G401 (cell line): Measurements from ENCODE around the gene RASSF4. TPM values are rescaled to one million over a fixed set of nuclear protein-coding genes. Genes with fewer than 3 reads are reported as not detected.

ENCODE experiments used
- DNase-seq: peaks from one replicate; pipeline ENCODE4 v3.0.0-alpha.2; 2015; ENCODE audit warnings: low spot score
- in situ Hi-C: cut with HindIII; loops from 2 replicates; pipeline ENCODE4 v1.10.0; 2016; ENCODE audit warnings: low sequenced_read_pairs, mixed read lengths
- total RNA-seq: library from RNA; depleted of rRNA; stranded (reverse); fragments of >200 nt; shearing (Covaris generic); gene quantifications from 2 replicates; pipeline ENCODE4 v1.2.3, GENCODE V29; 2014

The RASSF4 gene
- total RNA-seq, 1 experiment from 2014 or later = 0.98 TPM

- DNase-seq = no peak
- in situ Hi-C loops = no loop called here
Measured at GRCh38 chr10:44958898-44959246, 730 bp upstream of the RASSF4 start.

DNA sequence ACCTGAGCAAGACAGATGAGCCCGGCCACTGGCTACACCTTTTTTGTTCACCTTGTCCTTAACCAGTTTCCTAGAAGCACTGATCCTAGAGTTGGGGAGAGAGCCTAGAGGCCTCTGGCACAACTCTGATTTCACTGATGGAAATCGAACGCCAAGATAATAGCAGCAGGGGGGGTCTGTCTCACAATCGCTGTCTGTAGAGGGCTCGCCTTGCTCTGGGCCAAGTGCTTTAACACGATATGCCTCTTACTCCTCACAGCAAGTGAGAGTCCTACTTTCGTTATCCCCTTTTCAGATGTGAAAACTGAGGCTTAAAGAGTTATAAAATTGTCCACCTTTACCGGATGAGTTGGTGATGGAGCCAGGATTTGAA, 472 bp downstream of the RASSF4 start:
- in situ Hi-C loops = no loop called here
- no peak for DNase-seq

DNA sequence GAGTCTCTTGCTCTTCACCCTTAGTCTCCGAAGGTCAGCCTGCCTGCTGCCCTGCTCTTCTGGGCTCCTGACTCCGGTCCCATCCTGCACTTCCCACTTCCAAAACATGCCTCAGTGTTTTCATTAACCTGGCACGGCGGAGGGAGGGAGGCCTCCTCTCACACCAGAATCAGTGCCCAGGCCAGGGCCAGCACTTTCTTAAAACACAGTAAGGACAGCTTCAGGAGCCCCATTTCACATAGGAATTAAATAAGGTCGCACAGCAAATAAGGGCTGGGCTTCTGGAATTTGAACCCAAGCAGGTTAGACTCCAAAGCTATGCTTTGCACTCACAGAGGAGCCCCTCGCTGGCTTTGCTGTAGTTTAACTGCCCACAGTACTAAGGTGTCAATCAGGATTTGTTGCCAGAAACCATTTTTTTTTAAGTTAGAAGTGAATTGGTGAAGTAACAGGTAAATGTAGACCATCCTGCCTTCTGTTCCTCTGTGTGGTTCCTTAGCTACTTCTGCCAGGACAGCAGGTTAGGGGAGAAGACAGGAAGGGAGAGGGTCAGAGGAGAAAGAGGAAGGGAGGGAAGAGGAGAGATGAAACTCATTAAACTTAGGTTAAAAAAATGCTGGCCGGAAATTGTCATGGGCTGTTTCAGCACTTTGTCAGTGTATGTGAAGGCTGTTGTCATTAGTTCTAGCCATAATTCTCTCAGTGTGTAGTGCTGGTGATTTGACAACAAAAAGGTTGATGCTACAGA, 1.1 kb downstream of the RASSF4 start:
- in situ Hi-C loops = no loop called here
- DNase-seq = no peak

GRCh38 chr10:44961230-44961571, 1.6 kb downstream of the RASSF4 start:
- in situ Hi-C loops = no loop called here
- DNase-seq = no peak

GRCh38 chr10:44961931-44962750, 2.5 kb downstream of the RASSF4 start:
- in situ Hi-C loops = no loop called here
- no peak for DNase-seq

DNA sequence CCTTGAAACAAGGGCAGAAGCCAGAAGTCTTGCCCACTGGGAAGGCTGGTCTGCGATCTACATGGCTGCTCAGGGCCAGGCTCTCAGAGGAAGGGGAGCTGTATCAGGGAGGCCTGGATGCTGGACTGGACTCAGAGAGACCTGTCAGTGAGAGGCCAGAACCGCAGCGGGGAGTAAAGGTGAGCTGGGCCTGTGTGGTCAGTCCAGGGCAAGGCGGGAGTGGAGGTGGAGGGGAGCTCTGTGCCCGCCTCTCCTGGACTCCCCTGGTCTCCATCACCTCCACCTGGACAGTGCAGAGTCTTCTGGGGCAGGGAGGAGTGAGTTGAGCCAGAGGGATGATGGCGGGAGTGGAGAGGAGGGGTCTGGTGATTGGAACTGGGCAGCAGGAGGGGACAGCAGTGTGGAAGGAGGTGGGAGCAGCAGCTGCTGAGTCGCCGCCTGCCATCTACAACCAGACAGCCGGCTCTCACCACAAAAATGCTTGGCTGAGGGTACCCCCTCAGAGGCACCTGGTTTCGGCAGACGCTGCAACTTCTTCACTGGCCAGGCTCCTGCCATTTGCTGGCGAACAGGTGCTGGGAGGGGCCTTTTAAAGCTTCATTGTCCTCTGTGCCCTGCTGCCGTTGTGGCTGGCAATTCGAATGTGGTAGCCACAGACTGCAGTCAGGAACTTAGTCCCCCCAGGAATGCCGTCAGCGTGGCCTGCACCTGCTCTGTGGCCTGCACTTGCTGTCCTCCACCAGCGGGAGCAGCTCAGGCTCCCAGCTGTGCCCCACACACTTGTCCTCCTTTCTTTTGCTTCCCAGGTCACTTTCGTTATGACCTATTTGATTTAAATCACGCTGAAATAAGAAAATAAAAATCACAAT, 3.5 kb downstream of the RASSF4 start:
- in situ Hi-C loops = no loop called here
- DNase-seq = peak; percentile 61

GRCh38 chr10:44963772-44964633, 4.4 kb downstream of the RASSF4 start:
- in situ Hi-C loops = no loop called here
- peak; percentile 89 for DNase-seq

- in situ Hi-C loops = no loop called here
- DNase-seq = no peak
Measured at GRCh38 chr10:44965104-44965503, 5.5 kb downstream of the RASSF4 start.

DNA sequence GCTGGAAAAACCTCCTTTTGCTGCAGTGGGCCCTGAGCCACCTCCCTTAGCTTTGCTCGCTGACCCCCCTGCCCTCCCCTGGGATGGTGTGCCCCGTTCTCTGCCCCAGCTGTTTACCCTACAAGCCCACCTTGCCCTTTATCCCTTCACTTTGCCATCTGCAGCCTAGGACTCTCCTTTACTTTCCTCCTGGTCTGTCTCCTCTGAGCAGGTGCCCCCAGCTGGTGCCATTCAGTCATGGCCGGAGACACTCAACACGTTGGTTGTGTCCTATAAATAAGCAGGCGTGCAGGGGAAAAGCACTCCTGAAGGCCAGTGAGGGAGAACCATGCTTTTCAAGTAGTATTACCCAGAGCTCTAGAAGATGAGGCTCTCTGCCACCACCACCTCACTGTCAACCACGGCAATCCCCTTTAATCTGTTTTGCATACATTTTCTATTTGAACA, 6.1 kb downstream of the RASSF4 start:
- peak; percentile 69 for DNase-seq
- in situ Hi-C loops = no loop called here

DNA sequence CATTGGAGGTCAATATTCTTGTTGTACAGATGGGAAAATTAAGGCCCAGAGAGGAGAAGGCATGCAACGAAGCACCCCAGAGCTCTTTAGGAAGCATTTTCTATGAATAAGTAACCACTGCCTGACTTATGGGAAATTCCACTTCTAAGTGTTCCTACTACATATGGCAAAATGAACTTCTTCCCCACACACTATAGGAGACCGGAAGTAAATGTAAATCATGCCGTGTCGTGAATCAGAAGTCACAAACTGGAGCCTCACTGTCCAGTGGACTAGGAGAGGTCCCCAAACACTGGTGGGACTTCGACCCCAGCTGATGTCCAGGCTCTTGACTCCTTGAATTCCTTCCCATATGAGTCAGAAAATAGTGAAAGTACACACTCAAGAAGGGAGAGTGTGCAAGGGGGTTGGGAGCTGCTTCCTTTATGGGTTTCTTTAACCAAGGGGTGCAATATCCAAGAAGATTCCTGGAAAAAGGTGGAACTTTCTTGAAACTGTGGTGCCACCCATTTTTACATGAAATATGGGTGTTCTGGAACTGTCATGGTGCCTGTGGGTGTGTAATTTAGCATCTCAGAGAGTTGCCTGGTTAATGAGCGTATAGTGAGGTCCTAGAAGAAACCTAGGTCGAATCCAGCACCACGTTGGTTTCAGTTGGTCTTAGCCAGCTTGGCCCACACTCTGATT, 6.7 kb downstream of the RASSF4 start:
- in situ Hi-C loops = no loop called here

DNA sequence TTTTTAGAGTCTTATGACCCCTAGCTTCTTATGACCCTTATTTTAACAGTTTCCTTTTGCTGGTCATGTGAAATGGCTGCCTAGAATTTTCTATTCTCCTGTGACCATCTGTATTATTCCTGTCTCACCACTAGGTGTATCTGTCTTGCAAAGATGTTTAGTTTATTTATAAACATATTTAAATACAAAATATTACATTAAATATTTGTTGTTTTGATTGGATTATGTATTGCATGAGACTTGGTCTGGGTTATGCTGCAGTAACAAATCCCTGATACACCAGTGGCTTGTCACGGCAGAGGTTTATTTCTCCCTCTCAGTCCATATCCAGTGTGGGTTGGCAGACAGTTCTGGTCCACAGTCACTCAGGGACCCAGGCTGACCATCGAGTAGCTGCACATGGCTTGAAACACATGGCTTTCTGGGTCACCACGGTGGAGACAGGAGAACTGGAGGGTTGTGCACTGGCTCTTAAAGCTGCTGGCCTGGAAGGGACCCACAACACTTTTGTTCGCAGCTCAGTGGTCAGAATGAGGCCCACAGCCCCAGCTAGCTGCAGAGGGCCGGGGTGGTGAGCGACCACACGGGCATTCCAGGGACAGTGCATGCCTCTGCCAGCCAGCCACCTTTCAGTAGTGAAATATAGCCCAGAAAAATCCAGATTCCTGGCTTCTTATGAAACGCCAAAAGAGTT, 7.4 kb downstream of the RASSF4 start:
- DNase-seq = no peak
- in situ Hi-C loops = no loop called here

More for the DNA sequence above, 6.7 kb downstream of the RASSF4 start:
- DNase-seq = no peak

DNA sequence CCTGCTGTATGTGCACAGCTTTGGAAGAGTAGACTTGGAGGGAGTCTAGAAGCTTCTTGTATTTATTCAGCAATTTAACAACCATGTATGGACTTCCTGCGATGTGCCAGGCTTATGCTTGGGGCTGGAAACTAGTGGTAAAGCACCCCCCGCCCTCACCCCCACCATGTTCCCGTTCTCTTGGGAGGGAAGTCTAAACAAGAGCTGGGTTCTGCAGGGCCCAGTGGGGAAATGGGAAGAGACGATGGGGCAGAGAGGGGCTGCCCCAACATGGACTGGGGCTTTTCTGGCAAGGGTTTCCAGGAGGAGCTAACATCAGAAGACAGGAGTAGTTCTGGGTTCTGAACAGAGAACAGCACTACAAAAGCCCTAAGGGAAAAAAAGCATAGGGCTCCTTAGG, 8.0 kb downstream of the RASSF4 start:
- DNase-seq = no peak
- in situ Hi-C loops = no loop called here

GRCh38 chr10:44968091-44968490, 8.5 kb downstream of the RASSF4 start:
- in situ Hi-C loops = no loop called here
- no peak for DNase-seq

GRCh38 chr10:44968500-44969400, 9.1 kb downstream of the RASSF4 start:
- DNase-seq = no peak
- in situ Hi-C loops = no loop called here

DNA sequence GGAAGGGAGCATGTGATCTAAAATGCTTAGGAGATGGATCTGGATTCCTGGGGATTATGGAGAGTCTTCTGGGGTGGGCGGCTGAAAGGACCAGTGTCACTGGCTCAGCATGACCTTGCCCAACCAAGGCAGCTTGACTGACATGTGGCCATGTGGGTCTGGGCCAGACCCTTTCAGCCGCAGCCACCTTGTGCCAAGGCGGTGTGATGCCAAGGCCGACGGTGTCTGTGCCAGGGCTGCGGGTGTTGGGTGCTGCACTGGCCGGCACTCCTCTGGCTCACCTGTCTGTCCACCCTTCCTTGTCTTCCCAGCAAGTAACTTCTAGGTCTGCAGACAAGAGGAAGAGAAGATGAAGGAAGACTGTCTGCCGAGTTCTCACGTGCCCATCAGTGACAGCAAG, 10.3 kb downstream of the RASSF4 start:
- in situ Hi-C loops = no loop called here
- no peak for DNase-seq

- in situ Hi-C loops = no loop called here
- no peak for DNase-seq
Measured at GRCh38 chr10:44970812-44971395, 11.3 kb downstream of the RASSF4 start.

- no peak for DNase-seq
- in situ Hi-C loops = no loop called here
Measured at GRCh38 chr10:44971434-44971833, 11.8 kb downstream of the RASSF4 start.
